HG02678 (cell line): ENCODE results near the gene GNA14.
"Not testable (repeated sequence)": the region's sequence is repeated elsewhere in the genome, so short reads cannot be mapped to it uniquely, and the experiment has no call there.

ENCODE experiments used
- ATAC-seq: cut with Tn5 transposase; IDR thresholded peaks from one replicate; pipeline ENCODE4 v1.9.1; 2021; ENCODE audit warnings: mild to moderate bottlenecking, moderate library complexity; ENCODE audit not compliant: unreplicated experiment

The GNA14 gene

GRCh38 chr9:77647267-77648233 lies 572 bp downstream of the GNA14 start:
- no peak for ATAC-seq

- no peak for ATAC-seq
Measured at GRCh38 chr9:77643871-77644270, 4.3 kb downstream of the GNA14 start.

GRCh38 chr9:77640741-77641580 lies 7.2 kb downstream of the GNA14 start:
- ATAC-seq: no peak

DNA sequence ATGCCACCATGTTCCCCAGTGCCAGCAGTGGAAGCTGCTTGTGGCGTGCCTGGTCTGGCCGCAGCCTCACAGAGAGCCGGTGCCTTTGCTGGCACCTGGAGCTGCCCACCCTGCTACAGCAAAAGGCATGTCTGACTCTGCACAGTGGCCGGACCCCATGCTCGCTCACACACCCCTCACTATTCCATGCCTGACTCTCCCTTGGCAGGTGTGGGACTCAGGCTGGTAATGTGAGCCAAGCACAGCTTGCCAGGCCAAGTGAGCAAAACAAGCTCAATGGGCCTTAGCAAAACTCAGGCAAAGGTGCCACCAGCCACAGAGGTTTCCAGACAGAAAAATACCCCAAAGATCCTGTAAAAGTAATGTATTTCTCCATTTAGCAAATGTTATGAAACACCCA lies 15.5 kb downstream of the GNA14 start:
- no peak for ATAC-seq

DNA sequence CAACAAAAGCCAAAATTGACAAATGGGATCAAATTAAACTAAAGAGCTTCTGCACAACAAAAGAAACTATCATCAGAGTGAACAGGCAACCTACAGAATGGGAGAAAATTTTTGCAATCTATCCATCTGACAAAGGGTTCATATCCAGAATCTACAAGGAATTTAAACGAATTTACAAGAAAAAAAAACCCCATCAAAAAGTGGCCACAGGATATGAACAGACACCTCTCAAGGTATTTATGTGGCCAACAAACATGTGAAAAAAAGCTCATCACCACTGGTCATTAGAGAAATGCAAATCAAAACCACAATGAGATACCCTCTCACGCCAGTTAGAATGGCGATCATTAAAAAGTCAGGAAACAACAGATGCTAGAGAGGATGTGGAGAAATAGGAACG lies 19.3 kb downstream of the GNA14 start:
- not testable (repeated sequence) for ATAC-seq

DNA sequence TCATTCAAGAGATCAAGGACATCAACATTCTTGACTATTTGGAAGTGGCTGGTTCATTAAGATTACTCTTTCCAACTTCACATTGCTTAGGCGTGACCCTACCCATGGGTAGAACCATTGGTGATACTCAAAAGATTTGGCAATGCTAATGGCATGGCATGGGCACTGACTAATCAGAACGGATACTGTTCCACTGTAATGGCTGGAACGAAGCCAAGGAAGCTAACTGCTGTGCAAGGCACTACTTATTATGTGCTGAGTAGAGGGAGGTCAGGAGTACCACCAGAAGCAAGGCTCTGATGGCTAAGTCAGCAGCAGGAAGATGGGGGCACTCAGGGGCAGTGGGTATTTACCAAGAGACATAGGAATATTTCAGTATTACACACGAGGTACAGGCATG lies 31.9 kb downstream of the GNA14 start:
- no peak for ATAC-seq

DNA sequence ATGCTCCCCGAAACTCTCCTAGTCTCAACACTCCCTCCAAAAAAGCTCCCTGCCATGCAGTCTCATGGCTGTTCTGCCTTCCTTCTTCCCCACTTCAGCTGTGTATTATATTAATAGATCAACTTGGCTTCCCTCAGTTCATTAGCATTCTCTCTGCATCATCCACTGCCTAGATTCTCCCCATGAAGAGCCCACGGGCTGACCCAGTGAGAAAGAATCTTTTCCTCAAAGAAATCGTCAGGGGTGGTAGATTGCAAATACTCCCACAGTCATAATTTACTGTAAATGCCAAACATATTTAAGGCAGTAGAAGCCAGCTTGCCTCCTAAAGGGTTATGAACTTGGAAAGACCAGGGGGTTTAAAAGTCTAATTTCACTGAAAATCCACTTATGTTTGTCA lies 33.5 kb downstream of the GNA14 start:
- ATAC-seq: no peak

DNA sequence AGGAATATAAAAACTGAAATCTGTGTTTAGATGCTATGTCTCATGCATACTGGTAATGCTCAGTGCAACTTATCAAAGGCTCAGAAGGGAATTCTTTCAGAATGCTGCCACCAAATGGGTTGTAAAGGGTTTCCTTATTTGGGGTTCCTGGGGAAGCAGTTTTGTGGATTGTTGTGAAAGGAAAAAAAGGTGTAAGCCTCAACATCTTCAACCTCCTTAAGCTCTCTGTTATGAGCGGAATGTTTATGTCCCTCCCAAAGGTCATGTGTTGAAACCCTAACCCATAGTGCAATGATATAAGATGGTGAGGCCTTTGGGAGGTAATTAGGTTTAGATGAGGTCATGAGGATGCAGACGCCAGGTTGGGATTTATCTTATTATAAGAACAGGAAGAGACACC lies 41.6 kb downstream of the GNA14 start:
- no peak for ATAC-seq

GRCh38 chr9:77605449-77606220 lies 42.5 kb downstream of the GNA14 start:
- ATAC-seq: no peak

GRCh38 chr9:77604316-77604715 lies 43.8 kb downstream of the GNA14 start:
- ATAC-seq: no peak

DNA sequence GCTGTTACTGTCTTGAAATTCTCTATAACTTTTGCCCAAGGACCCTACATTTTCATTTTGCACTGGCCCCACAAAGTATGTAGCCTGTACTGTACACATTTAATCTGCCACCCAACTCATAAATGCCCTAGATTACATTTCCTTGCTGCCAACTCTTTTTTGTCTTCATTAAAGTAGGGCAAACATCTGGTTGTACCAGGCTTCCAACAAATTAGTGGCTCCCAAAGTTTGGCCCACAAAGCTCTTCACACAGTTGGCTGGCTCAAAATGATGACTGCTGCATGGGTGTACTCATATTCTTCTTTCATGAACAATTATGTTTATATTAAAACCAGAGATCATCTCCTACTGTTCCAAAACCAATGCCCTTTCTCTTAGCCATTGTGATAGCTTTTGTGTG lies 45.3 kb downstream of the GNA14 start:
- ATAC-seq: no peak

DNA sequence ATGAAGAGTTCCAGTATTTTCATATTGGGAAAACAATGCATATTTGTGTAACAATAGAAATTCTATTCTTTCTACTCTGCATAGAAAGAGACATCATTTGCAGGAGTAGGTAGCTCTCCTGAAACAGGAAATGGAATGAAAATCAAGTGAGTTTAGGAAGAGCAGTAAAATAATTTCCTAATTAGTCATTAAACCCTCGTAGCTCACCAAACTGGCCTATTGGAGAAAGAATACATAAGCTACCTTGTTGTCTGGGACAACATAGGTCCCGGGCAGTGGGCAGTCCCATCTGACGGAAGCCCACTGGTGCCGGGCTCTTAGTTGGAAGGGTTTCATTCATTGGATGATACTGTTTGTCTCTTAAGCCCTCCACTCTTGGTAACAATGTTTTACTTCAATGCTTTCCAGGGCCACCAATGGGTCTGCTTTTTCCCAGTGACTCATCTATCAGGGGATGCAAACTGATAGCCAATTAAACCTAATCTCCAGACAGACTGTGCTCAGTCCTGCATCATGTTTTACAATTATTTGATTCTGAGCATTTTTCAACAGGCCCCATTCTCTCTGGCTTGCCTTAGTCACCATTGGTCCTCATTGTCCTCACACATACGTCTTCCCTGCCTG lies 46.5 kb downstream of the GNA14 start:
- ATAC-seq: no peak

DNA sequence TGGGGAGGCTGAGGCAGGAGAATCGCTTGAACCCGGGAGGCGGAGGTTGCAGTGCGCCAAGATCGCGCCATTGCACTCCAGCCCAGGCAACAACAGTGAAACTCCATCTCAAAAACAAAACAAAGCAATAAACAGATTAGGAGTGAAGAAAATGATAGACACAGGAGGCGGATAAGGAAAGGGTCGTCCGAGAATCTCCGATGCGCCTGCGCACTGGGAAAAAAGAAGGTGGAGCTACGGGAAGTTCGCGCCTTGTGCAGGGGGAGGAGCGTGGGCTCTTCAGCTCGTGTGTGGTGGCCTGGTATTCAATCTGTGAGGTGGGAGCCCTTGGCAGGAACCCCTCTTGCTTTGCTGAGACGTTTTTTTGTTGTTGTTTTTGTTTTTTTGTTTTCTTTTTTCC lies 47.3 kb downstream of the GNA14 start:
- no peak for ATAC-seq

GRCh38 chr9:77599492-77599891 lies 48.6 kb downstream of the GNA14 start:
- ATAC-seq: no peak

DNA sequence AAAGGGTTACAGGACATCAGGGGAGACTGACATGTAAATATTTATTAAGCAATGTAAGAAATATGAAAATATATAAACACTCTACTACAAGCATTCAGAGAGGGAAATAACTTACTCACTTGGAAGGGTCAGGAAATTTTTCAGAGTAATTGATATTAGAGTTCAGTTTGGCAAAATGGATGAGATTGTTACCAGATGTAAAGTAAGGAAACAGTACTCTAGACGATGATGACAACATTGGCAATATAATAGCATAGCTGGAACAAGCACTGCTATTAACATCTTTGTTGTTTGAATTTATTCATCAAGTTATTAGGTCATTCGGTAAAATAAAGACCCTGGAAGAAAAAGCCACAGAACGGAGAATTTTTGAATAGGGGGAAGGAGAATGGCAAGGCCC lies 49.1 kb downstream of the GNA14 start:
- ATAC-seq: no peak

- no peak for ATAC-seq
Measured at GRCh38 chr9:77598524-77598923, 49.6 kb downstream of the GNA14 start.

DNA sequence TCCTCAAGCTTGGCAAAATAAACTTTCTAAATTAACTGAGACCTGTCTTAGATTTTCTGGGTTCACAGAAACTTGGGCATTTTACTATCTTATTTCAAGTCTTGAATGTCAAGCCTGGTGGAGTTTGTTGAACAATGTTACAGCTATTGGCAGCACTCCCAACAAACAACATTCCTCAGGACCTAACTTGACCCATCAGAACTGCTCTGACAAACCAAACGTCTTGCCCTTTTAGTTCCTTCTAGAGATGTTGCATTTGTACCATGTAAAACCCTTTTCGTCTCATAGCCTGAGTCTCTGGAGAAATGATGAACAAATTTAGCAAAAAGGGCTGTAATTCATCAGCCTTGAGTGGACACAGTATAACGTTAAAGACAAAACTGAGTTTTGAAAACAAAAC lies 51.1 kb downstream of the GNA14 start:
- no peak for ATAC-seq

GRCh38 chr9:77595426-77596095 lies 52.6 kb downstream of the GNA14 start:
- ATAC-seq: no peak

GRCh38 chr9:77594963-77595362 lies 53.2 kb downstream of the GNA14 start:
- no peak for ATAC-seq

DNA sequence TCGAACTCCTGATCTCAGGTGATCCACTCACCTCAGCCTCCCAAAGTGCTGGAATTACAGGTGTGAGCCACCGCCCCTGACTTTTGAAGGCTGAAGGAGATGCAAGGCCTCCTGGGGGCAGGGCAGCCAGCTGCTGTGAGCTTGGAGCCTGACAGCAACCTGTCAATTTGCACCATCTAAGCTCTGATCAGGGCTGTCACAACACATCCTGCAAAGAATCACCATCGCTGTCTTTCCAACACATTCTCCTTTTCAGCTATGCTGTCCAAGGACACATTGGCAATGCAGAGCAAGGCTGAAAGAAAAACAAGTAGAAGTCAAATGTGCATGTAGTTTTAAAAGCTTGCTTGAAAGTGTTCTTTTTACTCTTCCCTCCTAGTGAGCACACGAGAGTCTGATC lies 54.6 kb downstream of the GNA14 start:
- no peak for ATAC-seq
